Measurements from ENCODE around the gene PITPNM3.

DNA sequence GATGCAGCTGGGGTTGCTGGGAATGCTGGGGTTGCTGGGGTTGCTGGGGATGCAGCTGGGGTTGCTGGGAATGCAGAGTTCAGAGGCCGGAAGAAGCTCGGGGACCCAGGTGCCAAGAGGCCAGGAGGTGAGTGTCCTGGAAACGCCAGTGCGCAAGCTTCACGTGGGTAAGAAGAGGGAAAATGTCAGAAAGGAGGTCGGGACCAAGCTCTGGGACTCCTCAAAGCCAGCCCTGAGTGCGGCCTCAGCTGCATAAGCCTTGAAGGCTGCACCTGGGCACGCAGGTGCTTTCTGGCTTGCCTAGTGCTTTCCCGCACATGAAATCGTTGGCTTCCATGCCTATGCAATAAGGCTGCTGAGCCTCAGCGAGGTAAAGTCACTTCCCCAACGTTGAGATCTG, 48.3 kb downstream of the PITPNM3 start:
- TF ChIP-seq, protein P1, sequence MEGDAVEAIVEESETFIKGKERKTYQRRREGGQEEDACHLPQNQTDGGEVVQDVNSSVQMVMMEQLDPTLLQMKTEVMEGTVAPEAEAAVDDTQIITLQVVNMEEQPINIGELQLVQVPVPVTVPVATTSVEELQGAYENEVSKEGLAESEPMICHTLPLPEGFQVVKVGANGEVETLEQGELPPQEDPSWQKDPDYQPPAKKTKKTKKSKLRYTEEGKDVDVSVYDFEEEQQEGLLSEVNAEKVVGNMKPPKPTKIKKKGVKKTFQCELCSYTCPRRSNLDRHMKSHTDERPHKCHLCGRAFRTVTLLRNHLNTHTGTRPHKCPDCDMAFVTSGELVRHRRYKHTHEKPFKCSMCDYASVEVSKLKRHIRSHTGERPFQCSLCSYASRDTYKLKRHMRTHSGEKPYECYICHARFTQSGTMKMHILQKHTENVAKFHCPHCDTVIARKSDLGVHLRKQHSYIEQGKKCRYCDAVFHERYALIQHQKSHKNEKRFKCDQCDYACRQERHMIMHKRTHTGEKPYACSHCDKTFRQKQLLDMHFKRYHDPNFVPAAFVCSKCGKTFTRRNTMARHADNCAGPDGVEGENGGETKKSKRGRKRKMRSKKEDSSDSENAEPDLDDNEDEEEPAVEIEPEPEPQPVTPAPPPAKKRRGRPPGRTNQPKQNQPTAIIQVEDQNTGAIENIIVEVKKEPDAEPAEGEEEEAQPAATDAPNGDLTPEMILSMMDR (IDR thresholded peaks at IDR 0.05) = no peak
- no peak for TF ChIP-seq POLR2A (IDR thresholded peaks at IDR 0.05)
